ENCODE measurements around the gene TBC1D22A. TPM values are rescaled to one million over a fixed set of nuclear protein-coding genes. Genes with fewer than 3 reads are reported as not detected.

The TBC1D22A gene
- total and polyA plus RNA-seq, 9 of the 15 experiments (the other 6 are each of a cell fraction or from before 2014, with no cell fraction given) = 0.20 to 11.5 (median 5.2) TPM

GRCh38 chr22:46976143-46976542, 213.7 kb downstream of the TBC1D22A start (continued):
- TF ChIP-seq, protein P1, sequence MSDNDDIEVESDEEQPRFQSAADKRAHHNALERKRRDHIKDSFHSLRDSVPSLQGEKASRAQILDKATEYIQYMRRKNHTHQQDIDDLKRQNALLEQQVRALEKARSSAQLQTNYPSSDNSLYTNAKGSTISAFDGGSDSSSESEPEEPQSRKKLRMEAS (CRISPR knock-in tag; IDR thresholded peaks at IDR 0.05) = no peak

- Histone ChIP-seq H3K27ac (ENCODE audit: extremely low read depth, low read depth, low read length) (no peak overlapping the region), H3K4me2 (ENCODE audit: insufficient read depth, low read length) (no peak overlapping the region), H3K27me3 (ENCODE audit: control insufficient read depth in 2 of 2, insufficient read depth in 2 of 2, low read length in 2 of 2) (no peaks in the 10 kb centered on the region), H3K4me1 (replicated peaks in 1 of 2; ENCODE audit: control insufficient read depth in 2 of 2, insufficient read depth in 2 of 2, low read length in 2 of 2) (peaks cover 0 to 12% of the 10 kb centered on the region in 2 experiments; a peak in 2 of 5 replicates), H3K9ac (ENCODE audit: insufficient read depth in 1 of 2, low read depth in 2 of 2, low read length in 2 of 2) (no peak overlapping the region), H3K9me1 (ENCODE audit: control insufficient read depth, insufficient read depth, low read length) (no peaks in the 10 kb centered on the region), H3K4me3 (no peak overlapping the region), H3K9me3 (replicated peaks; ENCODE audit: control insufficient read depth, insufficient read depth, low read depth, low read length) (no peaks in the 10 kb centered on the region), H3K36me3 (ENCODE audit: control insufficient read depth, insufficient read depth, low read length) (no peaks in the 10 kb centered on the region), H2AFZ (ENCODE audit: low read depth, low read length) (no peak overlapping the region), H4K20me1 (replicated peaks; ENCODE audit: control insufficient read depth, insufficient read depth, low read length) (no peaks in the 10 kb centered on the region), H3K79me2 (ENCODE audit: control insufficient read depth, insufficient read depth, low read length) (no peaks in the 10 kb centered on the region)
- ATAC-seq (no peak), DNase-seq (ENCODE audit: extremely low read depth in 1 of 4, low spot score in 3 of 4) (no peak), FAIRE-seq (no peak)
- in situ Hi-C loops (cut with MboI) (no loop called here), intact Hi-C loops (cut with micrococcal nuclease) (no loop called here)
- no TSS peak for BruUV-seq (replicated peaks)
- ChIA-PET POLR2A (interaction anchor here (0.6 kb wide), 1 partner anchor 26 kb away, joined by 4 read pairs; no protein-coding TSS in a partner anchor), CTCF (ENCODE audit: low intra/inter-chr PET ratio) (interaction anchor here (0.7 kb wide), 1 partner anchor 173 kb away, joined by 3 read pairs; no protein-coding TSS in a partner anchor)
- TF ChIP-seq E2F6 (IDR thresholded peaks at IDR 0.05; ENCODE audit: borderline replicate concordance in 1 of 2, extremely low read depth in 1 of 2, insufficient read depth in 1 of 2, insufficient read length in 1 of 2, low read depth in 1 of 2, low read length in 1 of 2, poor library complexity in 1 of 2, severe bottlenecking in 1 of 2) (no peak), KDM1A (IDR thresholded peaks at IDR 0.05) (no peak), ZNF232 (CRISPR knock-in tag; IDR thresholded peaks at IDR 0.05) (no peak), IFI16 (CRISPR knock-in tag; IDR thresholded peaks at IDR 0.05) (no peak), JUNB (CRISPR knock-in tag; conservative IDR thresholded peaks at IDR 0.05) (no peak), NR2C1 (IDR thresholded peaks at IDR 0.05) (no peak), NR2C1 (tag; IDR thresholded peaks at IDR 0.05) (no peak), HSF4 (CRISPR knock-in tag; IDR thresholded peaks at IDR 0.05; ENCODE audit: borderline replicate concordance) (no peak), ZNF586 (CRISPR knock-in tag; conservative IDR thresholded peaks at IDR 0.05) (no peak), ZNF449 (CRISPR knock-in tag; IDR thresholded peaks at IDR 0.05) (no peak), SMARCB1 (IDR thresholded peaks at IDR 0.05; ENCODE audit: insufficient read length, low read depth) (no peak), PHF8 (IDR thresholded peaks at IDR 0.05; ENCODE audit: borderline replicate concordance, low read length) (no peak)
- WGBS (ENCODE audit: insufficient coverage, low coverage, missing lambda C conversion rate) = 100% methylated on average over 2 of the region's 10 CpGs
Measured at GRCh38 chr22:46976598-46976997, 214.1 kb downstream of the TBC1D22A start.

Measured in K562 (cell line).